HG03097 (cell line): Measurements from ENCODE around the gene CD1B.
"Not testable (repeated sequence)": the region's sequence is repeated elsewhere in the genome, so short reads cannot be mapped to it uniquely, and the experiment has no call there.

ENCODE experiments used
- ATAC-seq: cut with Tn5 transposase; IDR thresholded peaks from one replicate; pipeline ENCODE4 v1.9.1; 2021; ENCODE audit not compliant: unreplicated experiment, low FRiP score

The CD1B gene

GRCh38 chr1:158331481-158332150 lies at the start of gene CD1B:
TSS of gene CD1B (minus strand) at chr1:158331531. CDS start at chr1:158331423, 108 bp downstream.
- no peak for ATAC-seq

DNA sequence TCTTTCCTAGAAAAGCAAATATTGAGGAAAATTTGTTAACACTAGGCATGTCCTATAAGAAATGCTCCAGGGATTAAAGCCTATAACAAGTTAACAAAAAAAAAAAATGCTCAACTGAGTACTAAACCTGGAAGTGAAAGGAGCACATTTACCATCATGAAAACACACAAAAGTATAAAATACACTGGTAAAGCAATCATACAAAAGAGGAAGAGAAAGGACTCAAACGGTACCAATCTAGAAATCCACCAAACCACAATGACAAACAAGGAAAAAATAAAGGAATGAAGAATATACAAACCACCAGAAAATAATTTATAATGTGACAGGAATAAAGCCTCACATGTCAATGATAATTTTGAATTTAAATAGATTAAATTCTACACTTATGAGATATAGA lies 43.5 kb upstream of the CD1B start:
- ATAC-seq, result no peak

GRCh38 chr1:158374101-158374500 lies 42.8 kb upstream of the CD1B start:
- ATAC-seq, result not testable (repeated sequence)

GRCh38 chr1:158371188-158371953 lies 40.0 kb upstream of the CD1B start:
- peak; percentile 97 for ATAC-seq

DNA sequence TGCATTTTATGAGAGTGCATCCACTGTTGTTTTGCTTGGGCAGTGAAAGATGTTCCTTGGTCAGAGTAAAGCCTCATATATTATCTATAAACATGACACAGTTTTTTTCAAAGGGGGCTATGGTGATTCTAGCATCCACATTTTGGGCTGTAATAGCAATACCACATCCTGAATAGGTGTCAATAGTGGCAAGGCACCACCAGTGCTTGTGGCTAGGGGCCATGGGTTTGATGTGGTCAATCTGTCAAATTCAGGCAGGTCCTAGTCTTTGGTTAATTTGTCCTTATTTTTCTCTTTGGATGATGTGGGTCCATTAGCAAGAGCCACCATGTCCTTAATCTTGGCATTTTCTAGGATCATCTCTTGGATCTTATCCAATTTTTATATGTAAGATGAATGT lies 35.5 kb upstream of the CD1B start:
- ATAC-seq, result no peak

DNA sequence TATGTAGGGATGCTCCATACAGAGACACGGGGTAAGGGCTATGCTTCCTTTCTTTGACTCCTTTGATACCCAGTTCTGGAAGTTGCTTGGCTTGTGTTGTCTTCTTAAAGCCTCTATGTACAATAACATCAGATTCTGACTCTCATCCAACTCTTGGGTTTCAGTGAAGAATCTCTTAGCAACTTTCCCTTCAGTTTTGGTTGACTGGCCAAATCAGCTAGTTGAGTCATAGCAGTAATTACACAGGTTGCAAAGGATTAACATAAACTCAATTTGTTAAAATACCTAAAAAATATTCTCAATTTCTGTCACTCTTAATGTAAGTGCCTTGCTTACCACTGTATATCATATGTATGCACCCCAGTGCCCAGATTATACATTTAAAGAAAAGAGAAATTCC lies 31.6 kb upstream of the CD1B start:
- ATAC-seq, result no peak

- no peak for ATAC-seq
Measured at GRCh38 chr1:158362482-158362881, 31.2 kb upstream of the CD1B start.

- ATAC-seq, result no peak
Measured at GRCh38 chr1:158357441-158357840, 26.1 kb upstream of the CD1B start.

DNA sequence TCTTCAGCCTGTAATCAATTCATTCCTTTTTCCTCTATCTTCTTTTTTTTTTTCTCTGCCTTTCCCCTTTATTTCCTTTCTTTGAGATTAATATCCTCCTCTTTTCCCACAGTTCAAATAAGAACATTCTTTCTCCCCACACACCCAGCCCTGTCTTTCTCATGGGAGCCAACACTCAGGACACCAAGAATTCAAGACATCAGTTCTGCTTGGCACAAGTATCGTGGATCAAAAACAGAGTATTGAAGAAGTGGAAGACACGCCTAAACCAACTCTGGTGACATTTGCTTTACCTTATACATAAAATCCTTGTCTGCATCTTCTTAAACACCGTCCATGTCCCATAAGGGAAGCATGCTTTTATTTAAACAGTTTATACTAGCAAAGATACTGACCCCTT lies 25.3 kb upstream of the CD1B start:
- no peak for ATAC-seq

DNA sequence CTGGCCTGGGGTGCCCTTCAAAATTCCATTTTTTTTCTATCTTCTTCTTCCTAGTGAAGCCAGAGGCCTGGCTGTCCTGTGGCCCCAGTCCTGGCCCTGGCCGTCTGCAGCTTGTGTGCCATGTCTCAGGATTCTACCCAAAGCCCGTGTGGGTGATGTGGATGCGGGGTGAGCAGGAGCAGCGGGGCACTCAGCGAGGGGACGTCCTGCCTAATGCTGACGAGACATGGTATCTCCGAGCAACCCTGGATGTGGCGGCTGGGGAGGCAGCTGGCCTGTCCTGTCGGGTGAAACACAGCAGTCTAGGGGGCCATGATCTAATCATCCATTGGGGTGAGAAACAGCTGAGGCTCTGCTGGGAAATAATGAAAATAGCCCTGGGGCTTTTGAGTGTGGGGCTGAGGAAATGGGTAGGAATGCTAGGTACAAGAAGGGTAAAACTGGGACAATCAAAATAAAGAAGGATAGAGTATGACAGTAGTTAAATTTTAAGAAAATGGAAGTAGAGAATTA lies 24.5 kb upstream of the CD1B start:
- no peak for ATAC-seq

- no peak for ATAC-seq
Measured at GRCh38 chr1:158354255-158354654, 22.9 kb upstream of the CD1B start.

- ATAC-seq, result no peak
Measured at GRCh38 chr1:158353303-158354075, 22.2 kb upstream of the CD1B start, which contains the start of gene CD1E. TSS of gene CD1E (plus strand) at chr1:158353894. CDS start at chr1:158353989, 95 bp downstream.

GRCh38 chr1:158348946-158349345 lies 17.6 kb upstream of the CD1B start:
- ATAC-seq, result not testable (repeated sequence)

DNA sequence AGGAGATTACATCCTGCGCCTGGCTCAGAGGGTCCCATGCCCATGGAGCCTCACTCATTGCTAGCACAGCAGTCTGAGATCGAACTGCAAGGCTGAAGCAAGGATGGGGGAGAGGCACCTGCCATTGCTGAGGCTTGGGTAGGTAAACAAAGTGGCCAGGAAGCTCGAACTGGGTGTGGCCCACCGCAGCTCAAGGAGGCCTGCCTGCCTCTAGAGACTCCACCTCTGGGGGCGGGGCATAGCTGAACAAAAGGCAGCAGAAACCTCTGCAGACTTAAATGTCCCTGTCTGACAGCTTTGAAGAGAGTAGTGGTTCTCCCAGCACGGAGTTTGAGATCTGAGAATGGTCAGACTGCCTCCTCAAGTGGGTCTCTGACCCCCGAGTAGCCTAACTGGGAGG lies 5.1 kb upstream of the CD1B start:
- ATAC-seq, result not testable (repeated sequence)

DNA sequence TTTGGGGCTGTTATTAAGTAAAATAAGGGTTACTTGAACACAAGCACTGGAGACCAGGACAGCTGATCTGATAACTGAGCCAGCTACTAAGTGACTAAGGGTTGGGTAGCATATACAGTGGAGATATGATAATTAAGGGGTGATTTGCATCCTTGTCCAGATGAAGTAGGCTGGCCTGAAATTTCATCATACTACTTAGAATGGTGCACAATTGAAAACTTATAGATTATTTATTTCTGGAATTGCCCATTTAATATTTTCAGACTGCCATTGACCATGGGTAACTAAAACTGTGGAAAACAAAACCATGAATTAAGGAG lies 3.8 kb upstream of the CD1B start:
- no peak for ATAC-seq

DNA sequence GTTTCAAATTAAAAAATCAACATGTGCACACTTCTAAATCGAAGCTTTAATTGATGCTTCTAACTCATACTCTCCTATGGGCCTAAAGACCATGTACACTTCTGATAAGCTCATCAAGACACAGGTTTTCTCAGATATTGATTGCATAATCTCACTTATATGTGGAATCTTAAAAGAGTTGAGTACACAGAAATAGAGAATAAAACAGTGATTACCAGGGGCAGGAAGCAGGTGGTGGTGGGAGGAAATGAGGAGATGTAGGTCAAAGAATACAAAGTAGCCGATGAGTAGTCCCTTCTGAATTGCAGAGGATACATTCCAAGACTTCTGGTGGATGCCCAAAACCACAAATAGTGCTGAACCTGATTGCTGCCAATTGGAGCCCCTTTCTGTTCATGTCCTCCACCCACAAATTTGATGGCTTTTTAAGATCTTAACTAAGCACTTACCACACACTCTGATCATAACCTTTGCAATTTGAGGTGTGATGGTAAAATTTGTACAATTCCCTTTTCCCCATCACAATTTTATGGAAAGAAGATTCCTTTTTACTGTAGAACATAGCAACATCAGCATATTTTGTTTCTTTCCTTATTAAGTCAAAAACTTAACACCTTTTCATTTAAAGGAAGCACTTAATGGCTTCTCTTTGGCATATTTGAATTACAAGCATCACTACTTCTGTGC lies 3.3 kb upstream of the CD1B start:
- no peak for ATAC-seq

DNA sequence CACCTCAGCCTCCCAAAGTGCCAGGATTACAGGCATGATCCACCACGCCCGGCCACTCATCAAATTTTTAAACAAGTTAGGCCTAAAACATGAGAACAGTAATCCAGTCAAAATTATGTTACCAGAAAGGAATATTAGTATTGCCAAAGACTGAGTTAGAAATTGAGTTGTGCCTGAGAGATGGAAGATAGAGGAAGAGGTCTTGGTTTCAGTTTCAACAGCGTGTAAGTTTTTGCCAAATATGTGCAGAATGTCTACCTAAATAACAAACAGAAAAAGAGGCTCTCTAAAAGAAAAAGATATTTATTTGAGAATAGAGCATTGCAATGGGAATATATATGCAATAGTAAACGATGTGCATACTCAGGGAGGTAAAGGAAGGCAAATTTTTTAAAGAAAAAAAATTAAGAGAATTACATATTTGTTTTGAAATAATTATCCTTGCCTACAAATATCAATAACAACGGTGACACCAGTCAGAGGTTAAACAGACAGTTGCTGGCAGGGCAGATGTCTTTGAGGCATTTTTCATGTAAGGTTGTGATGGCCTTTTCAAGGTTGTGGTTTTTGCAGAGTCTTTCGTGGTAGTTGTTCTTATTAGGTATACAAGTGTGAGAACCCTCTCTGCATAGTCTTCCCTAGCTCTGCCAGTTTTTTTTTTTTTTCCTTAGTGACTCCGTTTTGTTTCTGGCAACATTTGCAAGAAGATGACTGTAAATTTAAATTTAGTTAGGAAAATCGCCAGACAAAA lies 2.2 kb upstream of the CD1B start:
- ATAC-seq, result no peak

GRCh38 chr1:158331106-158331425 lies 265 bp downstream of the CD1B start:
- ATAC-seq, result no peak

DNA sequence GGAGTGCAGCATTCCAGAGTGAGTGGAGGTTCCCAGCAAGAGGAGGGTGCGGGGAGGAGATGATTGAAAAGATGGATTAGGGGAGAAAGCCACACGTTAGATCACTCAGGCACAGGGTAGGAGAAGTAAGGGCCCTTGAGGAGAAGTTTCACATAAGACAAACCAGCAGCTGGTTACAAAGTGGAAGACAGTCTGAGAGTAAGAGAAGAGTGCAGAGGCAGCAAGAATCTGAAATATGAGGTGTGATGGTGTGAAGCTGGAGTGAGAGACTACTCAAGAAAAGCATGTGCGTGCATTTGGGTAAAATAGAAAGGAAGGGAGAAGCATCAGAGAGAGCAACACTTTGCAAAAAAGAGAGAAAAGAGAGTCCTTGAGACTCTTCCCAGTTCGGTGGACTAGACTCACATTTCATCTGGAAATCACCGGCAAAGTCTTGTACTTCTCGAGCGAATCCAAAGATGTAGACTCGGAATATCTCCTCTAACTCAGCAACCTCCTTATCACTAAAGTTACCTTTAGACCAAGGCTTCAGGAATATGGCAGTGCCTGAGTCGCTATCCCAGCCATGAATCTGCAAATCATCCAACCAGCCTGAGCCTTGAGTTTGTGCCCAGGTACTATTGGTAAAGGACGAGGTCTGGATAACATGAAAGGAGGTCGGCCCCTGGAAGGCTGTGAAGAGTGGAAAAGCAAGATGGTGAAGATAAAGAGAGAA lies 783 bp downstream of the CD1B start:
- no peak for ATAC-seq

DNA sequence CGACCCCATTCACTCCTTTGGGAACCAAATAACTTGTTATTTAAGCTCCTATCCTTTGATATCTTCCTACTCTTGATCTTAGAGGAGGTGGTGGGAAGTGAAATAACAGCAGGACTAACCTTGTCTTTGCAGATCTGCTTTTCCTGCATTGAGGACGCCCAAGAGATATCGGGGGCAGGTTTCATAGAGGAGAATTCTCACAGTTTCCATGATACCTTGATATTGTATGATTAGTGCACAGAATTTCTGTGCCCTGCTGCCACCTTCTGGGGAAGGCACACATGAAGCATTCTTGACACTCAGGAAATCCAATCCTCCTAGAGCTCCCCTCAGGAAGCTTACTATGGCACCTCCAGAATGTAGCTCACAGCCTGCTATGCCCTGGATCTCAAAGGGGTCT lies 1.6 kb downstream of the CD1B start:
- no peak for ATAC-seq
